NCI-H1436 treated with DMSO at 0.1 percent for 48 hours (cell line): ENCODE measurements around the gene SPINT1.

ENCODE experiments used
- DNase-seq: peaks from one replicate; lab custom pipeline; 2025; lab: John Stamatoyannopoulos, UW

SPINT1 gene

DNA sequence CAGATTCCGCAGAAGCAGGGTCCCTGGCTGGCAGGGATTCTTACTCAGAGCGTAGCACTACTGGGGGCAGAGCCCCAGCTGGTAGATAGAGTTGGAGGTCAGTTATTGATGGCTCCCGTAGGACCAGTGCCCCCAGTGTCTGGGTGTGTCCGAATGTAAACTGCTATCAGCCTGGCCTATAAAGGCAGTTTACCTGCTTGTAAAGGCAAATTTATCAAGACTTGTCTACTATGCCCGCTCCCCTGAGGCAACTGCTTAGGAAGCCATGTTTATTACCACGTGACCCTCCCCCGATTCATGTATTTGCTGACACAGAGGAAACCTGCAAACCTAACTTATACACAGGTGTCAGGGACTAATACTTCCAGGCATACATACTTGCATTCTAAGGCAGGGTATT, 14.7 kb upstream of the SPINT1 start:
- DNase-seq = no peak

DNA sequence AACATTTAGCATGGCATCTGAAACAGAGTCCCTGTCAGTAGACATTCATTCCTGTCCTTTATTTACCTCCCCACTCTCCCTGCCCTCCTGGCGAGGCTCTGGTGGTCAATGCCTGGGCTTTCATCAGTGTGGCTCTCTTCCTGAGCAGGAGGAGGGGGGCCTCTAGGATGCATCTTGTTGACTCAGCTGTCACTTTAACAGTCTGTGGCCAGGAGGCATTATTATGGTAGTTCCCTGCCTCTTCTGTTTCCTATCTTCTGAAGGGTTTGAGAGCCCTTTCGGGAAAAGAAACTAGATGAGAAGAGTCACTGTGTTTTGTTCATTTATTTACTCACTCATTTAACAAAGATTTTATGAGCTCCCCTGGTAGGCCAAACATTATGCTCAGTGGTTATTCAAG, 13.0 kb upstream of the SPINT1 start:
- peak; percentile 97 for DNase-seq

DNA sequence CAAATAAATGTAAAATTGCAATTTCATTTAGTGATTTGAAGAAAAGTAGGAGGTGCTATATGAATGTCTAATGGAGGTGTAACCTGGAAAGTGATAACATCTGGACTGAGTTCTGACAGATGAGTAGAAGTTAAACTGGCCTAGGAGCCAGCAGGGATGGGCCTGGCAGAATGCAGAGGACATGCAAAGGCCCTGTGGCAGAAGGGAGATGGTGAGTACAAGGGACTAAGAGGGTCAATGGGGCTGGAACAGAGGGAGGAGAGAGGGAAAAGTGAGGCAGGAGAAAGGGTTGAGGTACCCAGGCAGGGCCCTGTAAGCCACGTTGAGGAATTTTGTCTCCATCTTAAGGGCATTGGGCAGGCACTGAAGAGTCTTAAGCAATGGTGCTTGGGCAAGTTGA, 12.0 kb upstream of the SPINT1 start:
- DNase-seq = no peak

DNA sequence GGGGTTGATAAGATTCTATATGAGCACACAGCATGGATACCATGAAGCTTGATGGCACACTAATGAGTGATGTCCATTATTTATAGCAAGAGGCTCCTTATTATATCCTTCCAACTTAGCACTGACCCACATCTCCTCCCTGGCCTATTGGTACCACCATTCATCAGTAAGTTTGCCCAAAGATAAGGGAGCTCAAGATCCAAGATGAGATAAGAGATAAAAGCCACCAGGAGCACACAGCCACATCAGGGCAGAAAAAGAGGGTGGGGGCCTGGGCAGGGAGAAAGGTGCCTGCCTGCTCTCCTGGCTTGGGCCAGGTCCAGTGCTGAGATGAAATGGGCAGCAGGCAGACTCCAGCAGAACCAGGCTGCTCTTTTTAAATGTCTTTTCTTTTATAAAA, 10.9 kb upstream of the SPINT1 start:
- DNase-seq = no peak

DNA sequence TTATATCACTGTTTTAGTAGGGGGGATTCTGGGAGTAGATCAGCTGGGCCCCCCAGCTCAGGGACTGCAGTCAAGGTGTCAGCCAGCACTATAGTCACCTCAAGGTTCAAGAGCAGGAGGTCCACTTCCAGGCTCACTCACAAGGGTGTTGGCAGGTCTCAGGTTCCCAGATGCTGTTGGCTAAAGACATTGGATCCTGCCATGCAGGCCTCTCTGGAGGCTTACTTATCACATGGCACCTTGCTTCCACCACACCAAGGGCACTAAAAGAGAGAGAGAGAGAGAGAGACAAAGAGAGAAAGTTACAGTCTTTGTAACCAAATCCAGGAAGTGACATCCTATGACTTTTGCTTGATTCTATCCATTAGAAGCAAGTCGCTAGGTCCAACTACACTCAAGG, 7.8 kb upstream of the SPINT1 start:
- DNase-seq = no peak

DNA sequence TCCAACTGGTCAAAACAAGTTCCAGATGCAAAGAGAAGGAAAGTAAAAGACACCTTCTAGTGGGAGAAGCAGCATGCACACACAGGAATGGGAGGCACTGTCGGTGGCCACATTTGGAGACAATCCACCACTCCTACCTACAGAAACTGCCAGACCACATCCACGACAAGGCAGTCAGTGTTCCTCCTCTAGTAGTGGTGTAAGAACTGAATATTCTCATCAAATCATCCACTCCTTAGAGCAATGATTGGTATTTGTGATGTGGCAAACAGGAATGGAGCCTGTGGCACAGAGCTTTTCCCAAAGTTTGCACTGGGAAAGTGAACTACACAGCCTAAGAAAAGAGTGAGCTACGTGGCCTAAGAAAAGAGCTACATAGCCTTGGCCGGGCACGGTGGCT, 5.1 kb upstream of the SPINT1 start:
- DNase-seq = no peak

DNA sequence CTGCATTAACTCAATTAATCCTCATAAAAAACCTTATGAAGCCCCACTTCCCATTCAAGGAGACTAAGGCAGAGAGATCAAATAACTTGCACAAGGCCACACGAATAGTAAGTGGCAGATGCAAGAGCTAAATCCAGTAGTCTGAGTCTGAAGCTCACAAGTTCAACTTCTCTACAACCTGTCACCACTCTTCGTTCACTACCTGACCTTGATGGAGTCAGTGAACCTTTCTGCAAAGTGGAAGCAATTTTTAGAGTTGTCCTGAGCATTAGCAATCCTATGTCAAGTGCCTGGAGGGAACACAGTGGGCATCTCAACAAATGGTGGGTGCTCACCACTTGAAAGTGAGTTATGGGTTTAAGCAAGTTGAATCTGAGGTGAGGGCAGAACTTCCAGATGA, 2.1 kb upstream of the SPINT1 start:
- no peak for DNase-seq

DNA sequence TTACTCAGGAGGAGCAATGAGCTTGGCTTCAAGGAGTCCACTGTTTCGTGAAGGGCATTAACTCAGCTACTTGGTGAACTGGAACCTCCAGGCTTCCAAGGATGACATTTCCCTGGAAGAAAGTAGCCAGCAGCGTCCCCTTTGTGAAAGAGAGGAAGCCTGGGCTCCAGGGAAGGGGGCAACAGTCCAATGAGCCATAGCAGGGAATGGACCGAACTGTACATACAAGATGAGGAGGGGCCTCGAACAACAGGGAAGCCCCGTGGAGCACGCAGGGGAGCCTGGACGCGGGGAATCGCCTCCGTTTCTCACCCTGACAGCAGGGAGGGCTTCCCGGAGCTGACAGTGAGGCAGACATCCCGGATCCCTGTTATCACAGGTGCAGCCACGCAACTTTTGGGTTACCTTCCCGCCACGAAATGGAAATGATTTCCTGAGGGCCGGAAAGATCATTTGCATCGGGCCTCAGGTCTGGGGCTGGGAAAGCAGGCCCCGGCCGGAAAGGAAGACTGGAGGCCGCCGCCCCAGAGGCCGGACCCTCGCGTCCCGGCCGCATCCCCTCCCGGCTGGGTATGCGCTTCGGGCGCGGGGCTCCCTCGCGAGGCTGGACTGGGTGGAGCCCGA, 475 bp upstream of the SPINT1 start:
- DNase-seq = no peak

DNA sequence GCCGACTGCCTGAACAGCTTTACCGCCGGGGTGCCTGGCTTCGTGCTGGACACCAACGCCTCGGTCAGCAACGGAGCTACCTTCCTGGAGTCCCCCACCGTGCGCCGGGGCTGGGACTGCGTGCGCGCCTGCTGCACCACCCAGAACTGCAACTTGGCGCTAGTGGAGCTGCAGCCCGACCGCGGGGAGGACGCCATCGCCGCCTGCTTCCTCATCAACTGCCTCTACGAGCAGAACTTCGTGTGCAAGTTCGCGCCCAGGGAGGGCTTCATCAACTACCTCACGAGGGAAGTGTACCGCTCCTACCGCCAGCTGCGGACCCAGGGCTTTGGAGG, 815 bp downstream of the SPINT1 start:
- no peak for DNase-seq

DNA sequence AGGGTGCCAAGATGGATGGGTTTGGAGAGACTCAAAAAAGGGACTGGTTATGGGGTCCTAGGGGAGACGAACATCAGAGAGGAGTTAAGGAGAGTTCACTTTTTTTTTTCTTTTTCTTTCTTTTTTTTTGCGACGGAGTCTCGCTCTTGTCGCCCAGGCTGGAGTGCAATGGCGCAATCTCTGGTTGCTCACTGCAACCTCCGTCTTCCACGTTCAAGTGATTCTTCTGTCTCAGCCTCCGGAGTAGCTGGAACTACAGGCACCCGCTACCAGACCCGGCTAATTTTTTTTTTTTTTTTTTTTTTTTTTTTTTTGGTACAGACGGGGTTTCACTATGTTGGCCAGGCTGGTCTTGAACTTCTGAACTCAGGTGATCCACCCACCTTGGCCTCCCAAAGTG, 1.2 kb downstream of the SPINT1 start:
- no peak for DNase-seq

DNA sequence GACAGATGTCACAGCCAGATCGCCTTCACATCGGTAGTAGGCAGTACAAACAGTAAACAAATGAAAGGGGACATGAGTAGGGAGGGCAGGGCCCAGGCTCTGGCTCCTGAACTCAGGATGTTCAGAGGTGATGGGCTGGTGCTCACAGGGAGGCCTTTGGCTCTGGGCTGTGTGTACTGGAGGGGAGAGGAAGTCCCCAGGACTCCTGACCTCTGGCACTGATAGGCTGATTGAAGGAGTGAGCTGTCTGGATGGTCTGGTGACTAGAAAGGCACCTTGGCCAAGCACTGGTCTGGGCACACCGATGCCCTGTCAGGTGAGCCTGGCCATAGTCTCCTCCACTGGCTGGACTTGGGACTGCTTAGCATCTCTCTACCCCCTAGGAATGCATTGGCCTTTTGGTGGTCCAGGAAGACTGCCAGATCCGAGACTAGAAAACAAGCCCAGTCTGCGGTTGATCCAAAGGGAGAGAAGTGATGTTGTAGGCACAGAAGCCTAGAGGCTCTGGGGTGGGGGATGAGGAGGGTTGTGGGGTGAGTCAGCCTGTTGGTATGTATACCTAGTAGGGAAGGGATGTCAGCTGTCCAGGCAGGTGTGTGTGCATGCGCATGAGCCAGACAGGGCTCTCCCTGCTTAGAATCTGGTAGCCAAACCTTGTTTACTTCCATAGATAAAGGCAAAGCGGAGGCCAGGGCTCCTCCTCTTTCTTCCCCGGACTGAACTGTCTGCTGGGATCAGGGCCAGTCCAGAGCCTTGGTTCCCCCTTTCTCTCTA, 1.9 kb downstream of the SPINT1 start:
- no peak for DNase-seq

DNA sequence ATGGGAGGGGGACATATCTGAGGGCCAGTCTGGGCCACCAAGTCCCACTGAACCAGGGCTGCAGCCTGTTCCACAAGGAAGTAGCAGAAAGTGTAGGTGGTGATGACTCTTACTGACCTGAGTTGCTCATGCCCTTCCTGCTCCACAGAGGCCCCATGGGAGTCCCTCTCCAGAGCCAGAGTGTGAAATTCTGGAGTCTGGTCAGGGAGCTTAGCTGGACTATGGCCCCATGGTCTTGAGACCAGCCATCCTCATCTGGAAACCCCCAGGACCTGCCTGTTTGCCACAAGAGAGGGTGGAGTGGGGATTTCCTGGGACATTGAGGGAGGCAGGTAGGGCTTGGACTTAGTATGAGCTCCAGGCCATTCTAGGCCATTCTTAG, 3.0 kb downstream of the SPINT1 start:
- DNase-seq = no peak

DNA sequence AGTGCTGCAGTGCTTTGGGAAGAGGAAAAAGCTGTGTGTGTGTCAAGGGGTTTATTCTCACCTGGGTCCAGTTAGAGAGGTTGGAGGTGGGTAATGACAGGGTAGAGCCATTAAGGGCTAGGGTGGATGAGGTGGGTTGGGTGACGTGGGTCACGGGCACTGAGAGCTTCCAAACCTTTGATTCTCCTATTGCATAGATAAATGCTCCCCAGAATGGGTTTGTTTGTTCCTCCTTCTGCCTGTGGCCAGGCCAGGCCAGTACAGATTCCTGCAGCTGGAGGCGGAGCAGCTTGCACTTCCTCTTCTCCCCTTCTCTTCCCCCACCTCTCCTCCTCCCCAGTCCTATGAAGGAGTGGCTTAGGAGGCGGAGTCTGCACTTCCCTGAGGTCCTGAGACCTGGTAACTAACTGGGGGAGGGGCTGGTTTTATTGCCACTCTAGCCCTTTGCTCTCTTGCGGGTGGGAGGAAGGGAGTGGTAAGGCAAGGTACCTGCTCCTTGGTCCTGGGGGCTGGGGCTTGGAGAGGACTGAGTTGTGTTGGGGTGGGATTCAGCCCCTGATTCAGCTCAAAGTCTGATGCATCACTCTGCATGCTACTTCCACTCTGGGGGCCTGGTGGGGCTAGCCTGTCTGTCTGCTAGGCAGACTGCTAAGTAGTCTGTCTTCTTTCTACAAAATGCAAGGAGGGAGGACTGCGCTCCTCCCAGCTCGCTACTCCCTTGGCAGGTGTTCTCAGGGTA, 3.5 kb downstream of the SPINT1 start:
- DNase-seq = peak; percentile 64

DNA sequence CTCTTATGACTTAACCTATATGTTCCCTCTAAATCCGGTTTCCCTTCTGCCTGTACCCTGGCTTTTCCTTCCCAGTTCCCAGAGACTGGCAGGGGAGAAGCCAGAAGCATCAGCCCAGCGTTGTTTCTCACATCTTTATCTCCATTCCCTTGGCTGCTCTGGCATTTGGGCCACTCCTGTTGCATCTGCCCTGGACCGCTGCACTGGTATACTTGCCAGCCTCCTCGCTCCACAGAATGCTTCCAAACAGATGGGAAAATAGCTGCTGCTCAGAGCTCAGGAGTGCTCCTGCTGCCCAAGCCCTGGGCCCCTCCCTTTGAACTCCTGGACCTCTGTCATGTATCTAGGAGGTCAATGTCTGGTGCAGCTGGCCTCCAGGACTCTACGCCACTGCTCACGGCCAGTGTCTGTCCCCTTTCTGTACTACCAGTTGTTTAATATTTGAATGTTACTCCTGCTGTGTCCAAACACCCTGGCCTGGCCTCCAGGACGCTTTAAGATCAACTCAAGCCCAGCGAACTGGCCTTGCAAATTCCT, 6.8 kb downstream of the SPINT1 start:
- no peak for DNase-seq

DNA sequence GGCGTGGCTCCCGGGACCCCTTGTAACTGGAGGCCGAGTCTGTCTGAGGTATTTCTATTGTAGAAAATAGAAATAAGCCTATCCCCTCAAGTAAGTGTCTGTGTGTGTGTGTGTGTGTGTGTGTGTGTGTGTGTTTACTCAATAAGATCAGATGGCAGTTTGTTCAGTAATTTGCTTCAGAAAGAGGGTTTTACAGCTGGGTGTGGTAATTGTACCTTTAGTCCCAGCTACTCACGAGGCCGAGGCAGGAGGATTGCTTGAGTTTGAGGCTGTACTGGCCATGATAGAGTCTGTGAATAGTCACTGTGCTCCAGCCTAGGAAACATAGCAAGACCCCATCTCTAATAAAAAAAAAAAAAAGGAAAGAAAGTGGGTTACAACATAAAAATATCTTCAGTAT, 8.7 kb downstream of the SPINT1 start:
- DNase-seq = no peak

DNA sequence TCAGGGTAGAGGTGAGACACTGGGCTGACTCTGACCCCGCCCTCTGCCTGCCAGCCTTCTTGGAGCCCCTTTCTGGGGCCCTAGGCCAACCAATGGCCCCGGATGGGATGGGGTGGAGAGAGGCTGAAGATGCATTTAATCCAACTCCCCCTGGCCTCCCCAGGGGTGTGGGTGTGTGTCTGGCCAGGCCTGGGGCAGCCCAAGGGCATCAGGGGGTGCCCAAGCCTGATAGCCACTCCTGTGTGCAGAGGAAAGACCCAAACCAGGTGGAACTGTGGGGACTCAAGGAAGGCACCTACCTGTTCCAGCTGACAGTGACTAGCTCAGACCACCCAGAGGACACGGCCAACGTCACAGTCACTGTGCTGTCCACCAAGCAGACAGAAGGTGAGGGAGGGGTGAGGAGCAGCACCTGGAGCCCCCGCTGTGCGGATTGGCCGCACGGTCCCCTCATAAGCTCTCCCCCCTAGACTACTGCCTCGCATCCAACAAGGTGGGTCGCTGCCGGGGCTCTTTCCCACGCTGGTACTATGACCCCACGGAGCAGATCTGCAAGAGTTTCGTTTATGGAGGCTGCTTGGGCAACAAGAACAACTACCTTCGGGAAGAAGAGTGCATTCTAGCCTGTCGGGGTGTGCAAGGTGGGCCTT, 9.5 kb downstream of the SPINT1 start:
- no peak for DNase-seq

DNA sequence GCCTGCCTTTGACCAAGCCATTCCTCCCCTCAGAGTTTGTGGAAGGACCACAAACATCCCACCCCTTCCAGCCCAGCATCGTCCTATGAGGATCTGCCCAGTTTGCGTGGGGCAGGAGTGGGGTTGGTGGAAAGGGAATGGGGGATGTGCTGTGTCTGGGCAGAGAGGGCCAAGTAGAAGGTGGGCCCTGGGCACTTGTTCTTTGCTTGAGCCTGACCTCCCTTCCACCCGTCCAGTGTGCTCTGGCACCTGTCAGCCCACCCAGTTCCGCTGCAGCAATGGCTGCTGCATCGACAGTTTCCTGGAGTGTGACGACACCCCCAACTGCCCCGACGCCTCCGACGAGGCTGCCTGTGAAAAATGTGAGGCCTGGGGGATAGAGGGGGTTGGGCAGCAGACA, 10.3 kb downstream of the SPINT1 start:
- no peak for DNase-seq

DNA sequence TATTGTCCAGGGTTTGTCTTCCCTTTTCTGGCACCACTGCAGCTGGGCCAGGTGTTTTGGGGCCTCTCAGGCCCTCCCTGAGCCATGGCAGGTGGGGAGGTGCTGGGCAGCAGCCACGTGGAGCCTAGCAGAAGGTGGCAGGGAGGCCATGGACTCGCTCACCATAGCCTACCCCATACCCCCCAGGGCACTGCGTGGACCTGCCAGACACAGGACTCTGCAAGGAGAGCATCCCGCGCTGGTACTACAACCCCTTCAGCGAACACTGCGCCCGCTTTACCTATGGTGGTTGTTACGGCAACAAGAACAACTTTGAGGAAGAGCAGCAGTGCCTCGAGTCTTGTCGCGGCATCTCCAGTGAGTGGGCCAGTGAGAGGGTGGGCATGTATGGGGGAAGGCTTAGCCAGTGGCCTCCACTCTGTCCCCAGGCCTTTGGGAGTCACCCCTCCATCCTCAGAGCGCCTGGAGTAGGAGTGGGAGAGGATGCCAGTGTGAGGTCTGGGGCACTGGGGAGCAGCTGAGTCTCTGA, 11.9 kb downstream of the SPINT1 start:
- no peak for DNase-seq

DNA sequence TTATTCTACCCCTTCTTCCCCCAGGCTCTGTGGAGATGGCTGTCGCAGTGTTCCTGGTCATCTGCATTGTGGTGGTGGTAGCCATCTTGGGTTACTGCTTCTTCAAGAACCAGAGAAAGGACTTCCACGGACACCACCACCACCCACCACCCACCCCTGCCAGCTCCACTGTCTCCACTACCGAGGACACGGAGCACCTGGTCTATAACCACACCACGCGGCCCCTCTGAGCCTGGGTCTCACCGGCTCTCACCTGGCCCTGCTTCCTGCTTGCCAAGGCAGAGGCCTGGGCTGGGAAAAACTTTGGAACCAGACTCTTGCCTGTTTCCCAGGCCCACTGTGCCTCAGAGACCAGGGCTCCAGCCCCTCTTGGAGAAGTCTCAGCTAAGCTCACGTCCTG, 12.9 kb downstream of the SPINT1 start:
- DNase-seq = no peak

DNA sequence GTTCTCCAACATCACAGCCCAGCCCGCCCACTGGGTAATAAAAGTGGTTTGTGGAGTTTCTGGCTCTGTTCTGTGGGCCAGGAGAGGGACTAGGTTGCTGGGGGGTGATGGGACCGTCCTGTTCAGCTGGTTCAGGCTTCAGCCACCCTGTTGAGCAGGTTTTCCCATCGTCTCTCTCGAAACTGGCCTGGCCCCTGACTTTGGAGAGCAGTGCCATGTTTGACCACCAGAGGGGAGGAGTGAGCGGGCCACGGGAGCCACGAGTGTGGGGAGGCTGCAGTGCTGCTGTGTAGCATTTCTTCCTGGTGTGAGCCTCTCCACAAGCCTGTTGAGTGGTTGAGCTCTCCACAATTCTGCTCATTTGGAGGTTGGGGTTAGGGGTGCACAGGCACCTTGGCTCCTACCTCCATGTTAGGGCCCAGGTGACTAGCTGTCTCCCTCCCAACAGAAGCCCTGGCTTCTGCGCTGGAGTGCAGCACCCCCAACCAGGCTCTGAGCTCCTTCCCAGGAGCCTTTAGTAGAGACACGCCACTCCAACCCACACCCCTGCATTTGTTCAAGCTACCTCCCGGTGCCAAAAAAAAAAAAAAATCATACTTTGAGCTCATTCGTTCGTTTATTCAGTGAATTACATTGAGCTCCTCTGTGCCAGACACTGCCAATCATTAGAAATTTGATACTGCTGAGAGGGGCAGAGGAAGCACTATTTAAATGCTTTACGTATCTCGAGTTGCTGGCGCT, 13.9 kb downstream of the SPINT1 start:
- peak; percentile 53 for DNase-seq

DNA sequence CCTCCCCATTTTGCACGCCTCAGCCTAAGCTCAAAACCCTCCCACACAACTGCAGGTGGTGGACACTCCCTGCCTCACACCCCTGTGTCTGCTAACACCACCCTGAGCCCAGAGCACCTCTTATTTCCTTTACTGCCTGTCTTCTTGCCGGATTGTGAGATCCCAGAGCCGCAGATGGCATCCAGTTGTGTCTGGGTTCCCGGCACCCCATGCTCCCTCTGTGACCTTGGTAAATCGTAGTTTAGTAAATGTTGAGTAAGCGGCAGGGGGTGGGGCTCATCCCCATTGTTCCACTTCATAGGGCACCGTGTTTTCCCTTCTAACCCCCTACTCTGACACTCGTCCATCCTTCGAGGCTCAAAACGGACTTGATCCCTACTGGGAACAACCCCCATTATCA, 14.9 kb downstream of the SPINT1 start:
- no peak for DNase-seq
